Transverse colon (tissue), 4 donors: ENCODE results near the gene SLC44A4. TPM values are rescaled to one million over a fixed set of nuclear protein-coding genes. Genes with fewer than 3 reads are reported as not detected.
"Not testable (repeated sequence)": the region's sequence is repeated elsewhere in the genome, so short reads cannot be mapped to it uniquely, and the experiment has no call there.

Experiments
- DNase-seq: peaks from one replicate; pipeline ENCODE4 v3.0.0-alpha.2; 2019
- H3K27ac ChIP-seq, 4 donors: fragments of 200-600 bp; sonication (generic); 2 replicates each; pipeline ENCODE4 v1.5.1; 2016 to 2018; ENCODE audit warnings: inconsistent platforms in 4 of 4
- H3K27me3 ChIP-seq: fragments of 200-600 bp; sonication (generic); 2 replicates; pipeline ENCODE4 v1.5.1; 2017; ENCODE audit warnings: inconsistent platforms
- H3K36me3 ChIP-seq, 4 donors: fragments of 200-600 bp; sonication (generic); 2 replicates each; pipeline ENCODE4 v1.5.1; 2017 to 2019; ENCODE audit warnings: inconsistent platforms in 4 of 4
- H3K4me1 ChIP-seq, 4 donors: fragments of 200-600 bp; sonication (generic); 2 replicates each; pipeline ENCODE4 v1.5.1; 2017 to 2020; ENCODE audit warnings: inconsistent platforms in 4 of 4
- H3K4me3 ChIP-seq, 4 donors: fragments of 200-600 bp; sonication (generic); 1 replicate in 1 of 4; 2 replicates in 3 of 4; pipeline versions ENCODE4 v1.5.1 to v1.6.1; 2017 to 2019; ENCODE audit warnings: inconsistent platforms in 4 of 4
- H3K9me3 ChIP-seq, 2 donors: fragments of 200-600 bp; sonication (generic); 2 replicates each; pipeline ENCODE4 v1.5.1; 2017 to 2019; ENCODE audit warnings: inconsistent platforms in 2 of 2
- EP300 ChIP-seq: sonication (generic); formaldehyde crosslinking; IDR thresholded peaks from one replicate; pipeline ENCODE4 v1.6.1; 2017; ENCODE audit warnings: antibody characterized with exemption, low read depth
- POLR2A ChIP-seq: fragments of 450-650 bp; IDR thresholded peaks from one replicate; pipeline ENCODE4 v1.6.1; 2016; ENCODE audit warnings: antibody characterized with exemption, mild to moderate bottlenecking, moderate library complexity
- POLR2AphosphoS5 ChIP-seq, 3 donors: sonication (generic); formaldehyde crosslinking; IDR thresholded peaks; one replicate each; pipeline ENCODE4 v1.6.1; 2016; ENCODE audit warnings: antibody characterized with exemption in 3 of 3
- WGBS, 2 donors: methylation state at CpG; one replicate each; pipeline ENCODE4 v1.1.5; 2018; ENCODE audit warnings: low coverage in 1 of 2; 5-methylcytosine and 5-hydroxymethylcytosine counted together
- in situ Hi-C, 4 donors: fragments of 200-750 bp; cut with MboI; loops; one replicate each; pipeline versions ENCODE4 v1.15.0 to v1.15.1; 2017; ENCODE audit warnings: low sequenced_read_pairs in 3 of 4, low pct_ligation_motif_present in 1 of 4, low pct_unique_long_range_greater_than_20kb in 1 of 4
- intact Hi-C: fragments of 100-400 bp; cut with DNase I; formaldehyde crosslinking; loops from one replicate; pipeline ENCODE4 v1.15.1; 2023; ENCODE audit warnings: low total_unique reads
- total RNA-seq, 4 donors: library from RNA; depleted of rRNA; stranded (reverse); fragments of >200 nt; gene quantifications; one replicate each; pipeline ENCODE4 v1.1.0, GENCODE V29; 2016
- TF ChIP-seq, protein P1 (sequence below), 5 experiments: fragments of 200-600 bp in 3 of 5; fragments of 450-650 bp in 2 of 5; sonication (generic) in 3 of 5; IDR thresholded peaks; 1 replicate in 2 of 5; 2 replicates in 3 of 5; pipeline ENCODE4 v1.5.1; 2016 to 2017; ENCODE audit warnings: antibody characterized with exemption in 5 of 5, inconsistent platforms in 3 of 5, mild to moderate bottlenecking in 2 of 5, moderate library complexity in 1 of 5

The SLC44A4 gene
- total RNA-seq, 4 donors from 2014 or later, result 149 to 734 (median 395) TPM

DNA sequence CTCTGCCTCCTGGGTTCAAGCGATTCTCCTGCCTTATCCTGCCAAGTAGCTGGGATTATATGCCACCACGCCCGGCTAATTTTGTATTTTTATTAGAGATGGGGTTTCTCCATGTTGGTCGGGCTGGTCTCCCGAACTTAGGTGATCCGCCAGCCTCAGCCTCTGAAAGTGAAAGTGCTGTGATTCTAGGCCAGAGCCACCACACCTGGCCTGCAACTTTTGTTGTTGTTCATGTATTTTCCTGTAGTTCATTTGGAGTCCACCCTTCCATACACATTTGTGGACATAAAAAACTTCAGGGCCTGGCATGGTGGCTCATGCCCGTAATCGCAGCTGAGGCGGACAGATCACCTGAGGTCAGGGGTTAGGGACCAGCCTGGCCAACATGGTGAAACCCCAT is 36.7 kb downstream of the SLC44A4 start:
- H3K9me3 ChIP-seq, result no peaks in the 10 kb centered on the region
- no peak for DNase-seq
- no peaks in the 10 kb centered on the region for H3K27me3 ChIP-seq
- no peak overlapping the region for H3K4me3 ChIP-seq
- TF ChIP-seq POLR2A, result no peak
- TF ChIP-seq POLR2AphosphoS5 (IDR thresholded peaks at IDR 0.05), result no peak
- TF ChIP-seq, protein P1, sequence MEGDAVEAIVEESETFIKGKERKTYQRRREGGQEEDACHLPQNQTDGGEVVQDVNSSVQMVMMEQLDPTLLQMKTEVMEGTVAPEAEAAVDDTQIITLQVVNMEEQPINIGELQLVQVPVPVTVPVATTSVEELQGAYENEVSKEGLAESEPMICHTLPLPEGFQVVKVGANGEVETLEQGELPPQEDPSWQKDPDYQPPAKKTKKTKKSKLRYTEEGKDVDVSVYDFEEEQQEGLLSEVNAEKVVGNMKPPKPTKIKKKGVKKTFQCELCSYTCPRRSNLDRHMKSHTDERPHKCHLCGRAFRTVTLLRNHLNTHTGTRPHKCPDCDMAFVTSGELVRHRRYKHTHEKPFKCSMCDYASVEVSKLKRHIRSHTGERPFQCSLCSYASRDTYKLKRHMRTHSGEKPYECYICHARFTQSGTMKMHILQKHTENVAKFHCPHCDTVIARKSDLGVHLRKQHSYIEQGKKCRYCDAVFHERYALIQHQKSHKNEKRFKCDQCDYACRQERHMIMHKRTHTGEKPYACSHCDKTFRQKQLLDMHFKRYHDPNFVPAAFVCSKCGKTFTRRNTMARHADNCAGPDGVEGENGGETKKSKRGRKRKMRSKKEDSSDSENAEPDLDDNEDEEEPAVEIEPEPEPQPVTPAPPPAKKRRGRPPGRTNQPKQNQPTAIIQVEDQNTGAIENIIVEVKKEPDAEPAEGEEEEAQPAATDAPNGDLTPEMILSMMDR (IDR thresholded peaks at IDR 0.05), result no peak
- no peak for TF ChIP-seq EP300
- H3K36me3 ChIP-seq, result peaks cover 0 to 36% (median 18%) of the 10 kb centered on the region in 4 donors
- in situ Hi-C loops (no loop called here), intact Hi-C loops (no loop called here)
- H3K27ac ChIP-seq, result no peak overlapping the region
- 75% methylated on average over 9 of the region's 9 CpGs; no CpG with 5 or more reads in 1 of the 2 donors for WGBS, 2 donors
- H3K4me1 ChIP-seq, result peaks cover 4 to 24% (median 18%) of the 10 kb centered on the region in 4 donors

DNA sequence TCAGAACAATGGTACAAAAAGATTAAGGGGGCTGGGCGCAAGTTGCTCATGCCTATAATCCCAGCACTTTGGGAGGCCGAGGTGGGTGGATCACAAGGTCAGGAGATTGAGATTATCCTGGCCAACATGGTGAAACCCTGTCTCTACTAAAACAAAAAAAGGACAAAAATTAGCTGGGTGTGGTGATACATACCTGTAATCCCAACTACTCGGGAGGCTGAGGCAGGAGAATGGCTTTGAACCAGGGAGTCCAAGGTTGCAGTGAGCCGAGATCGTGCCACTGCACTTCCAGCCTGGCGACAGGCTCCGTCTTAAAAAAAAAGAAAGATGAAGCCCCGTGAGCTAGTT is 39.0 kb downstream of the SLC44A4 start:
- Histone ChIP-seq H3K36me3 (peaks cover 0 to 36% (median 18%) of the 10 kb centered on the region in 4 donors), H3K4me1 (peaks cover 9 to 42% (median 34%) of the 10 kb centered on the region in 4 donors)
- DNase-seq, H3K27ac ChIP-seq, H3K4me3 ChIP-seq, H3K9me3 ChIP-seq, H3K27me3 ChIP-seq, in situ Hi-C loops: not testable (repeated sequence)
- intact Hi-C loops, result loop anchor here (10.0 kb wide), 1 partner anchor 155 kb away; the partner anchor contains the start of gene LY6G5C
- WGBS, 2 donors, result 88 to 90% methylated on average over 5 to 8 of the region's 8 CpGs

DNA sequence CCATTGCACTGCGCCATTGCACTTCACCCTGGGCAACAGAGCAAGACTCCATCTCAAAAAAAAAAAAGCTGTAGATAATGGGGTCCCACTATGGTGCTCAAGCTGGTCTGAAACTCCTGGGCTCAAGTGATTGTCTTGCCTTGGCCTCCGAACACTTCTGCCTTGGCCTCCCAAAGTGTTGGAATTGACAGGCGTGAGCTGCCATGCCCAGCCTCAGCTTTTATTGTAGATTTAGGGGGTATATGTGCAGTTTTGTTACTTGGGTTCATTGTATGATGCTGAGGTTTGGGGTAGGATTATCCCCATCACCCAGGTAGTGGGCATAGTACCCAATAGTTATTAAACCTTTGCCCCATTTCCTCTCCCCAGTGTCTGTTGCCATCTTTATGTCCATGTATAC is 39.8 kb downstream of the SLC44A4 start:
- H3K9me3 ChIP-seq, result no peaks in the 10 kb centered on the region
- no peak for DNase-seq
- intact Hi-C loops, result loop anchor here (10.0 kb wide), 1 partner anchor 154 kb away; the partner anchor contains the start of gene LY6G5C
- in situ Hi-C loops, result no loop called here
- H3K4me3 ChIP-seq, result no peak overlapping the region
- H3K4me1 ChIP-seq, result peaks cover 10 to 45% (median 37%) of the 10 kb centered on the region in 4 donors
- no peaks in the 10 kb centered on the region for H3K27me3 ChIP-seq
- WGBS, 2 donors, result 97 to 100% methylated on average over 1 to 3 of the region's 3 CpGs
- peaks cover 0 to 36% (median 18%) of the 10 kb centered on the region in 4 donors for H3K36me3 ChIP-seq
- H3K27ac ChIP-seq, result no peak overlapping the region
- TF ChIP-seq, protein P1 (IDR thresholded peaks at IDR 0.05), result no peak
- TF ChIP-seq EP300 (no peak), POLR2A (no peak), POLR2AphosphoS5 (IDR thresholded peaks at IDR 0.05) (no peak)

DNA sequence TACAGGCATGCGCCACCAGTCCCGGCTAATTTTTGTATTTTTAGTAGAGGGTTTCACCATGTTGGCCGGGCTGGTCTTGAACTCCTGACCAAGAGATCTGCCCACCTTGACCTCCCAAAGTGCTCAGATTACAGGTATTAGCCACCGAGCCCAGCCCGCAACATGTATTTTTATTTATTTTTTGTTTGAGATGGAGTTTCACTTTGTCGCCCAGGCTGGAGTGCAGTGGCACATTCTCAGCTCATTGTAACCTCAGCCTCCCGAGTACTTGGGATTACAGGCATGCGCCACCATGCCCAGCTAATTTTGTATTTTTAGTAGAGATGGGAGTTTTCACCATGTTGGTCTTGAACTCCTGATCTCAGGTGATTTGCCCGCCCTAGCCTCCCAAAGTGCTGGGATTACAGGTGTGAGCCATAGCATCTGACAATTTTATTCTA is 40.7 kb downstream of the SLC44A4 start:
- H3K36me3 ChIP-seq, result peaks cover 0 to 36% (median 18%) of the 10 kb centered on the region in 4 donors
- DNase-seq, in situ Hi-C loops, H3K27me3 ChIP-seq, H3K9me3 ChIP-seq, H3K4me3 ChIP-seq: not testable (repeated sequence)
- intact Hi-C loops, result loop anchor here (10.0 kb wide), 1 partner anchor 153 kb away; the partner anchor contains the start of gene LY6G5C
- 82 to 83% methylated on average over 7 to 9 of the region's 9 CpGs for WGBS, 2 donors
- H3K27ac ChIP-seq, result peak overlapping the region in 2 of 4 donors; percentile 93 to 98
- peaks cover 16 to 54% (median 44%) of the 10 kb centered on the region in 4 donors for H3K4me1 ChIP-seq

DNA sequence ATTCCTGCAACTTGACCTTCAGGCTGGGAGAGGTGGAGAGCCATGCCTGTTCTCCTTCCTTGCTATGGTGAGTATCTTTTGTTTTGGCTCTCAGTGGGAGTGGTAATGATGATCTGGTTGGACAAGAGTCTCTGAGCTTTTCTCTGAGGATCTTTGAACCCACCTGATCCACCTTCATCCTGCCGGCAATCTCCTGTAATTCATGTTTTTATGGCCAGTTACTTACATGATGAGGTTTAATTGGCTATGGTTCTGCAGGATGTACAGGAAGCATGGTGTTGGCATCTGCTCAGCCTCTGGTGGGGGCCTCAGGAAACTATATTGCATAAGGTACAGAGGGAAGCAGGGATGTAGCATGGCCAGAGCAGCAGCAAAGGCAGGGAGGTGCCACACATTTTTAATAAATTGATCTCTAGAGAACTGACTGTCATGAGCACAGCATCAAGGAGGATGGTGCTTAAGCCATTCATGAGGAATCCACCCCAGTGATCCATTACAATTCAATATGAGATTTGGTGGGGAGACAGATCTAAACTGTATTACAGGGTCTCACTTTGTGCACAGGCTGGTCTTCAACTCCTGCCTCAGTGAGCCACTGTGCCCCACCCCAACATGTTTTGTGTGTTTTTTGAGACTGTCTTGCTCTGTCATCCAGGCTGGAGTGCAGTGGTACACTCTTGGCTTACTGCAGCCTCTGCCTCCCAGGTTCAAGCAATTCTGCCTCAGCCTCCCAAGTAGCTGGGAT is 41.3 kb downstream of the SLC44A4 start:
- 0 to 29% methylated on average over 1 of the region's 1 CpG for WGBS, 2 donors
- TF ChIP-seq POLR2AphosphoS5 (IDR thresholded peaks at IDR 0.05) (peak in 1 of 3 donors; percentile 18), POLR2A (no peak), EP300 (no peak)
- TF ChIP-seq, protein P1 (IDR thresholded peaks at IDR 0.05), result peak in 1 of 5 experiments; percentile 9

More for the DNA sequence above, 41.3 kb downstream of the SLC44A4 start:
- intact Hi-C loops (loop anchor here (10.0 kb wide), 1 partner anchor 153 kb away; the partner anchor contains the start of gene LY6G5C), in situ Hi-C loops (no loop called here)
- peak; percentile 58 for DNase-seq
- Histone ChIP-seq H3K4me3 (peak overlapping the region in 1 of 4 donors; percentile 91), H3K36me3 (peaks cover 0 to 36% (median 18%) of the 10 kb centered on the region in 4 donors), H3K27me3 (no peaks in the 10 kb centered on the region), H3K27ac (peak overlapping the region; percentile 93 to 99 (median 97)), H3K4me1 (peaks cover 18 to 59% (median 49%) of the 10 kb centered on the region in 4 donors), H3K9me3 (no peaks in the 10 kb centered on the region)
